HG03378 (cell line): ENCODE results near the gene IFITM2.
"Not testable (repeated sequence)": the region's sequence is repeated elsewhere in the genome, so short reads cannot be mapped to it uniquely, and the experiment has no call there.

Source experiments
- ATAC-seq: cut with Tn5 transposase; IDR thresholded peaks from one replicate; pipeline ENCODE4 v1.9.1; 2021; ENCODE audit warnings: mild to moderate bottlenecking, moderate library complexity; ENCODE audit not compliant: unreplicated experiment

IFITM2 gene

DNA sequence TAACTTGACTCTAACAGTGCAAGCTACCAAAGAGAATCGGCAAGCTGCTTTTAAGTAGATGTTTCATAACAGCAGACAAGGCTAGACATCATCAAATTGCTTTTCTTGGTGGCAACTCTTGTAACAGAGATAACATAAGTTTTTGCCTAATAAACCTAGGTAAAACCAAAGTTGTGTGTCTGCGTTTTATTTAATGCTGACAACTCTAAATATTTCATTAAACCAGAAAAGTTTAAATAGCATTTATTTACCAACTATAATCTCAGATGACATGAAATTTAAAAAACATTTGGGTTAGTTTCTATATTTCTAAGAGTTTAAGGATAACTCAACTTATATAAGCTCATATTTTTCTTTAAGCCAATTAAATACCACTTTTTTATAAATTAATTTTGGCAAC, 32.3 kb downstream of the IFITM2 start:
- ATAC-seq, result no peak

- no peak for ATAC-seq
Observed at GRCh38 chr11:340539-341512, 33.2 kb downstream of the IFITM2 start.

GRCh38 chr11:342328-342727, 34.7 kb downstream of the IFITM2 start:
- no peak for ATAC-seq

GRCh38 chr11:344836-345578, 37.4 kb downstream of the IFITM2 start:
- no peak for ATAC-seq

DNA sequence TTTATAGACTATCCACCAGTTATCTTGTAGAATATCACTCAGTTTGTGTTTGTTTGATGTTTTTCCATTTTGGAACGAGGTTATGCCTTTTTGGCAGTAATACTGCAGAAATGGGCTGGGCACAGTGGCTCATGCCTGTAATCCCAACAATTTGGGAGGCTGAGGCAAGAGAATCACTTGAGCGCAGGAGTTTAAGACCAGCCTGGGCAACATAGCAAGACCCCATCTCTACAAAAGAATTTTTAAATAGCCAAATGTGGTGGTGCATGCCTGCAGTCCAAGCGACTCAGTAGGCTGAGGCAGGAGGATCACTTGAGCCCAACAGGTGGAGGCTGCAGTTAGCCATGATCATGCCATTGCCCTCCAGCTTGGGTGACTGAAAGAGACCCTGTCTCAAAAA, 38.9 kb downstream of the IFITM2 start:
- no peak for ATAC-seq

DNA sequence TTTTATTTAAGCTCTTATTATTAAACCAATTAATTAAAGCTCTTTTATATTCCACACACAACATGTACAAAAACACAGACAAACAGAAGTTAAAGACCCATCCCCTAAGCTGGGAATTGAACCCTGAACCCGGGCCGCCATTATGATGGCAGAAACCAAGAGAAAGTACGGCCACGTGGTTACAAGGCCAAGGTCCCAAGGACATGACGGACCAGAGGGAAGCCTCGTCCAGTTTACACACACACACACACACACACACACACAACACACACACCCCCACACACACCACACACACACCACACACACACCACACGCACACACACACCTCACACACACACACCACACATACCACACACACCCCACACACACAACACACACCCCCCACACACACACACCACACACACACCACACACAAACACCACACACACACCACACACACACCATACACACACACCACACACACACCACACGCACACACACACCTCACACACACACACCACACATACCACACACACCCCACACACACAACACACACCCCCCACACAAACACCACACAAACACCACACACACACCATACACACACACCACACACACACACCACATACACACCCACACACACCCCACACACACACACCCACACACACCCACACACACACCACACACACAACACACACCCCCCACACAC, 41.8 kb downstream of the IFITM2 start:
- not testable (repeated sequence) for ATAC-seq

GRCh38 chr11:350033-350722, 42.6 kb downstream of the IFITM2 start:
- not testable (repeated sequence) for ATAC-seq

GRCh38 chr11:350723-351255, 43.2 kb downstream of the IFITM2 start:
- ATAC-seq, result no peak

GRCh38 chr11:351411-351810, 43.8 kb downstream of the IFITM2 start:
- no peak for ATAC-seq

DNA sequence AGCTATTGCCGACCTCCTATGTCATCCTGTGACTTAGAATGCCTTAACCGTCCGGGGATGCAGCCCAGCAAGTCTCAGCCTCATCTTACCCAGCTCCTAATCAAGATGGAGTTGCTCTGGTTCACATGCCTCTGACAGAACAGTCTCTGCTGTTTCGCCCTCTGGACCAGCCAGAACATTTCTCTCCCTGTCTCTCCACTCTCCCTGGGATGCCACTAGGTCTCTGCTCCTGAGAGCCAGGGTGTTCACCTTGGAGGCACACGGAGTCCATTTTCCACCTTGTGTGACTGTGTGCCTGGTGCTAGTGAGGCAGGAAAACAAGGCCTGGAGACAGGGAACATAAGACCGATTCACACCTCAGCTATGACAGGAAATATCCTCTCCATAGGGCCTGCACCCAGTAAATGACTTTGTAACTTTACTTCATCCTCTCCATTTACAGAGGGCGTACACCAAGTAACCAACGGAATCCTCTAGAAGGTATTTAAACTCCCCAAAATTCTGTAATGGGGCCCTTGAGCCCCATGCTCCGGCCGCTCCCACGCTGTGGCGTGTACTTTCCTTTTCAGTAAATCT, 44.9 kb downstream of the IFITM2 start:
- no peak for ATAC-seq

GRCh38 chr11:353179-353873, 45.7 kb downstream of the IFITM2 start:
- ATAC-seq, result no peak

DNA sequence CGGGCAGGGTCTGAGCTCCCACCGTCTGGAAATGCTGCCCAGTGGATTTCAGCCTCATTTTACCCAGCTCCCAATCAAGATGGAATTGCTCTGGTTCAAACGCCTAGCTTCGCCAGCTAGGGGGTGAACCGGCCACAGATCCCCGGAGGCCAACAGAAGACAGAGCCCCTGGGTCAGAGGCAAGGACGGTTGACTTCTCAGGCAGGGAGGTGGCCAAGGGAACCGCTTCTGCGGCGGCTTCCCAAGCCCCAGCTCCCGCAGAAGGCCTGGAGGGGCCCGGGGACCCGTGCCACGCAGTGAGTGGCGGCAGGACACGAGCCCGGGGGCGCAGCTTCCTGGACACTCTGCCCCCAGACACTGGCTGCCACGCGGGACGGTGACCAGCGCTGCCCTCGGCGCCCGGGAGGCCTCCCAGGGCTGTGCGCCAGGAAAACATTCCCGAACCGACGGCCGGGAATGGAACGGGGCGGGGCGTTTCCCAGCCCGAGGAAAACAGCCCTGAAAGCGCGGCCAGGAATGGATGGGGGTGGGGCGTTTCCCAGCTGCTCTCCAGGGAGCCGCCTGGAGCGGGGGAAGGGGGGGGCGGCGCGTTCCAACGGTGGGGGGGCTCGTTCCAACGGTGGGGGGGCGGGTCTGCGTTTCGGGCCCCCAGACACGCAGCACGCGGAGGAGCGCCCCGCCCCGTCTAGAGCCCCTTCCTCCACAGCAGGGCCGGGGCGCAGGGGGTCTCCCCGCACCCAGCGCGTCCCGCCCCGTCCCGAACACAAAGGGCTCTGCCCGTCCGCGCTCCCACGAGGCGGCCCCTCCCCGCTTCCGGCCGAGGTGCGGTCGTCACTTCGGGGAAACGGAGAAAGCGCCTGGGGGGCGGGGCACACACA, 48.2 kb downstream of the IFITM2 start:
- ATAC-seq, result no peak

GRCh38 chr11:356610-357009, 49.0 kb downstream of the IFITM2 start:
- ATAC-seq, result no peak

GRCh38 chr11:357582-357981, 50.0 kb downstream of the IFITM2 start:
- ATAC-seq, result no peak

GRCh38 chr11:358129-358800, 50.6 kb downstream of the IFITM2 start:
- ATAC-seq, result no peak
